Natural killer cell (primary cell): ENCODE measurements around the gene TRMO. TPM values are rescaled to one million over a fixed set of nuclear protein-coding genes. Genes with fewer than 3 reads are reported as not detected.

Experiments
- ATAC-seq, 3 donors: fragments of 150-1000 bp in 2 of 3; fragments of 200-7000 bp in 1 of 3; cut with Tn5 transposase; 1 replicate in 1 of 3; 2 replicates in 2 of 3; pipeline ENCODE4 v1.10.0; 2021; ENCODE audit warnings: mild to moderate bottlenecking in 2 of 3, moderate library complexity in 2 of 3
- DNase-seq, 2 donors: peaks; one replicate each; pipeline versions ENCODE4 v3.0.0 to v3.0.0-alpha.2; 2013 to 2021; ENCODE audit warnings: mixed read lengths in 1 of 2
- H3K27ac ChIP-seq: one replicate; pipeline ENCODE4 v1.5.1; 2013; ENCODE audit warnings: mild to moderate bottlenecking, low read length
- H3K27me3 ChIP-seq: one replicate; pipeline ENCODE4 v1.6.1; 2013; ENCODE audit warnings: low read length; ENCODE audit not compliant: control insufficient read depth, insufficient read depth
- H3K36me3 ChIP-seq: one replicate; pipeline ENCODE4 v1.6.1; 2013; ENCODE audit warnings: low read length; ENCODE audit not compliant: control insufficient read depth, insufficient read depth
- H3K4me1 ChIP-seq: one replicate; pipeline ENCODE4 v1.6.1; 2013; ENCODE audit warnings: low read length; ENCODE audit not compliant: control insufficient read depth, insufficient read depth
- H3K4me3 ChIP-seq: one replicate; pipeline ENCODE4 v1.5.1; 2013; ENCODE audit warnings: low read length
- H3K9me3 ChIP-seq: one replicate; pipeline ENCODE4 v1.6.1; 2013; ENCODE audit warnings: low read length; ENCODE audit not compliant: control insufficient read depth, insufficient read depth
- H3K27ac Mint-ChIP-seq, 2 donors: one replicate each; pipeline ENCODE4 v1.8.0; 2022; ENCODE audit warnings: mild to moderate bottlenecking in 2 of 2, mixed read lengths in 2 of 2, moderate library complexity in 1 of 2
- H3K27me3 Mint-ChIP-seq, 2 donors: one replicate each; pipeline ENCODE4 v1.8.0; 2022; ENCODE audit warnings: low read depth in 2 of 2, mixed read lengths in 2 of 2
- H3K36me3 Mint-ChIP-seq: one replicate; pipeline ENCODE4 v1.8.0; 2022; ENCODE audit warnings: mixed read lengths
- H3K4me1 Mint-ChIP-seq, 2 donors: one replicate each; pipeline ENCODE4 v1.8.0; 2022; ENCODE audit warnings: mixed read lengths in 2 of 2
- H3K4me3 Mint-ChIP-seq: one replicate; pipeline ENCODE4 v1.8.0; 2022; ENCODE audit warnings: mild to moderate bottlenecking, moderate library complexity, mixed read lengths
- H3K9me3 Mint-ChIP-seq, 2 donors: one replicate each; pipeline ENCODE4 v1.8.0; 2022; ENCODE audit warnings: mixed read lengths in 2 of 2
- CTCF ChIP-seq: fragments of 200-600 bp; IDR thresholded peaks from one replicate; pipeline ENCODE4 v1.8.0; 2022; ENCODE audit warnings: antibody characterized with exemption
- WGBS: methylation state at CpG from one replicate; pipeline ENCODE4 v1.1.7; 2013; ENCODE audit warnings: missing lambda C conversion rate; ENCODE audit not compliant: insufficient coverage; 5-methylcytosine and 5-hydroxymethylcytosine counted together
- intact Hi-C: fragments of 100-400 bp; cut with micrococcal nuclease; formaldehyde crosslinking; loops from one replicate; pipeline ENCODE4 v1.14.2; 2022
- total RNA-seq, 4 donors: library from RNA; stranded (reverse); fragments of 120-200 nt in 1 of 4; gene quantifications; one replicate each; pipeline versions ENCODE4 v1.2.3 to v1.2.4, GENCODE V29; 2013 to 2022

Gene TRMO
- total RNA-seq, 3 donors from 2014 or later (not counting 1 experiment from before 2014, with no cell fraction given) = 26.6 to 35.1 (median 31.2) TPM

GRCh38 chr9:97856857-97857605, 65.3 kb downstream of the TRMO start:
- H3K4me3 Mint-ChIP-seq = no peak overlapping the region
- no peaks in the 10 kb centered on the region for H3K36me3 ChIP-seq
- H3K27ac ChIP-seq = no peak overlapping the region
- H3K36me3 Mint-ChIP-seq = no peaks in the 10 kb centered on the region
- H3K27ac Mint-ChIP-seq = no peak overlapping the region
- H3K27me3 Mint-ChIP-seq = peaks cover 66% of the 10 kb centered on the region in 2 donors
- H3K27me3 ChIP-seq = peaks cover 55% of the 10 kb centered on the region
- H3K4me1 Mint-ChIP-seq = peaks cover 0 to 13% of the 10 kb centered on the region in 2 donors
- no peaks in the 10 kb centered on the region for H3K9me3 Mint-ChIP-seq
- H3K4me1 ChIP-seq = peaks cover 22% of the 10 kb centered on the region
- intact Hi-C loops = no loop called here
- no peak overlapping the region for H3K4me3 ChIP-seq
- TF ChIP-seq CTCF = no peak
- 20% methylated on average over 15 of the region's 15 CpGs for WGBS
- no peaks in the 10 kb centered on the region for H3K9me3 ChIP-seq
- ATAC-seq (no peak), DNase-seq (no peak)

GRCh38 chr9:97855899-97856298, 66.4 kb downstream of the TRMO start:
- no peak for TF ChIP-seq CTCF

GRCh38 chr9:97855486-97855875, 66.8 kb downstream of the TRMO start:
- no peak overlapping the region for H3K4me3 Mint-ChIP-seq

More at GRCh38 chr9:97855899-97856298, 66.4 kb downstream of the TRMO start:
- H3K9me3 Mint-ChIP-seq = no peaks in the 10 kb centered on the region
- no peak overlapping the region for H3K27ac Mint-ChIP-seq
- H3K4me1 Mint-ChIP-seq = peaks cover 0 to 13% of the 10 kb centered on the region in 2 donors
- intact Hi-C loops = no loop called here
- Histone ChIP-seq H3K27me3 (peaks cover 63% of the 10 kb centered on the region), H3K4me1 (peaks cover 25% of the 10 kb centered on the region), H3K36me3 (no peaks in the 10 kb centered on the region), H3K4me3 (no peak overlapping the region), H3K9me3 (no peaks in the 10 kb centered on the region), H3K27ac (no peak overlapping the region)
- 10% methylated on average over 2 of the region's 5 CpGs for WGBS
- no peaks in the 10 kb centered on the region for H3K36me3 Mint-ChIP-seq
- ATAC-seq = no peak
- no peak overlapping the region for H3K4me3 Mint-ChIP-seq
- peaks cover 59% of the 10 kb centered on the region in 2 donors for H3K27me3 Mint-ChIP-seq
- no peak for DNase-seq

More at GRCh38 chr9:97855486-97855875, 66.8 kb downstream of the TRMO start:
- Histone ChIP-seq H3K4me1 (peaks cover 25% of the 10 kb centered on the region), H3K36me3 (no peaks in the 10 kb centered on the region), H3K27me3 (peaks cover 65% of the 10 kb centered on the region), H3K27ac (no peak overlapping the region), H3K9me3 (no peaks in the 10 kb centered on the region), H3K4me3 (no peak overlapping the region)
- H3K36me3 Mint-ChIP-seq = no peaks in the 10 kb centered on the region
- ATAC-seq (no peak), DNase-seq (no peak)
- peaks cover 0 to 13% of the 10 kb centered on the region in 2 donors for H3K4me1 Mint-ChIP-seq
- intact Hi-C loops = no loop called here
- H3K27ac Mint-ChIP-seq = no peak overlapping the region
- peaks cover 59 to 61% of the 10 kb centered on the region in 2 donors for H3K27me3 Mint-ChIP-seq
- TF ChIP-seq CTCF = no peak
- 19% methylated on average over 8 of the region's 8 CpGs for WGBS
- H3K9me3 Mint-ChIP-seq = no peaks in the 10 kb centered on the region
